GM12878 (cell line): ENCODE measurements around the gene ATP5F1D. TPM values are rescaled to one million over a fixed set of nuclear protein-coding genes. Genes with fewer than 3 reads are reported as not detected.

Experiments
- HDGF ChIP-seq: fragments of 450-650 bp; IDR thresholded peaks from 2 replicates; pipeline ENCODE4 v1.6.1; 2016; ENCODE audit warnings: antibody characterized with exemption
- LARP7 ChIP-seq: fragments of 450-650 bp; IDR thresholded peaks from 2 replicates; pipeline ENCODE4 v1.6.1; 2017; ENCODE audit warnings: mild to moderate bottlenecking
- MTA2 ChIP-seq: fragments of 450-650 bp; IDR thresholded peaks from 2 replicates; pipeline ENCODE4 v1.6.1; 2016; ENCODE audit warnings: low read depth, mild to moderate bottlenecking, moderate library complexity
- RCOR1 ChIP-seq: conservative IDR thresholded peaks from 2 replicates; pipeline ENCODE4 v1.6.1; 2012; ENCODE audit warnings: low read depth, low read length, improper control_type of control experiment
- RELA ChIP-seq: fragments of 450-650 bp; IDR thresholded peaks from 2 replicates; pipeline ENCODE4 v1.8.0; 2014; ENCODE audit warnings: borderline replicate concordance; ENCODE audit not compliant: partially characterized antibody
- SREBF1 ChIP-seq: IDR thresholded peaks from 2 replicates; pipeline ENCODE4 v1.6.1; 2012; ENCODE audit warnings: mild to moderate bottlenecking, low read length
- ZZZ3 ChIP-seq: IDR thresholded peaks from 2 replicates; pipeline ENCODE4 v1.6.1; 2011; ENCODE audit warnings: low read depth; ENCODE audit not compliant: control insufficient read depth, insufficient read length
- polyA plus RNA-seq, 11 experiments: library from polyadenylated mRNA; depleted of rRNA in 4 of 11; unstranded in 6 of 11; stranded (reverse) in 5 of 11; fragments of >200 nt; fragmentation: Nextera tagmentation in 4 of 11; fragmentation: Illumina TruSeq in 1 of 11; extraction: Ambion mirVana in 4 of 11; extraction: Trizol in 1 of 11; gene quantifications; 1 replicate in 1 of 11; 2 replicates in 10 of 11; pipeline versions ENCODE4 v1.2.1 to v1.2.3, GENCODE V29; 2011 to 2016; ENCODE audit warnings: inconsistent platforms in 2 of 11, missing spikeins in 2 of 11, low read depth in 1 of 11
- total RNA-seq, 4 experiments: library from RNA; depleted of rRNA in 3 of 4; stranded (reverse); fragments of >200 nt in 3 of 4; fragmentation: Illumina TruSeq in 1 of 4; extraction: Trizol in 1 of 4; gene quantifications; 2 replicates each; pipeline versions ENCODE4 v1.2.1 to v1.2.3, GENCODE V29; 2013 to 2021
- TF ChIP-seq, protein P1 (sequence below): IDR thresholded peaks from 2 replicates; pipeline ENCODE4 v1.6.1; 2012; ENCODE audit warnings: low read length, inconsistent platforms
- TF ChIP-seq, protein P2 (sequence below): fragments of 450-650 bp; IDR thresholded peaks from 2 replicates; pipeline ENCODE4 v1.6.1; 2018; ENCODE audit warnings: borderline replicate concordance, mild to moderate bottlenecking; ENCODE audit not compliant: partially characterized antibody

Gene ATP5F1D
- total and polyA plus RNA-seq, 10 of the 15 experiments (the other 5 are each of a cell fraction or from before 2014, with no cell fraction given), result 7.2 to 357 (median 49.5) TPM

DNA sequence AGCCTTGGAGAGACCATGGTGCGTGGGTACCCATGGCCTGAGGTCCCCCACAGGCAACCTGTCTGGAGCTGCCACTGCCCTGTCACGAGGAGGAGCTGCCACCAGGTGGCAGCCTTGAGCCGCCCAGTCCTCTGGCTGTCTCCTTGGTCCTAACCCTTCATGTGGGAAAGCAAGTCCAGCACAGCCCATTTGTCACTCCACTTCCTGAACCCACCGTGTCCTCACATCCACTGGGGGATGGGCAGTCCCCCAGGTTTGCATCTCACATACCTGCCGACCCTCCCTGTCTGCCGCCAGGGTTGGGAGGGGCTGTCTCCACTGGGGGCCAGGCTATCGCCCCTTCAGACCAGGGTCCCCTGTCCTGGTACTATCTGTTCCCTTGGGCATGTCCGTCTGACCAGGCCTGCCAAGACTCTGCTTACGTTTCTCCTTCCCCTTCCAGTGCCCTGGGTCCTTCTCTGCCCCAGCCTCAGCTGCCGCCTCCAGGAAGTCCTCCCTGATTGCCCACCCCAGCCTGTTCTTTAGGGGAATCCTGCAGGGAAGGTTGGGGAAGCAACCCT lies 38.3 kb downstream of the ATP5F1D start (continued):
- no peak for TF ChIP-seq MTA2
- no peak for TF ChIP-seq ZZZ3
- TF ChIP-seq, protein P1, sequence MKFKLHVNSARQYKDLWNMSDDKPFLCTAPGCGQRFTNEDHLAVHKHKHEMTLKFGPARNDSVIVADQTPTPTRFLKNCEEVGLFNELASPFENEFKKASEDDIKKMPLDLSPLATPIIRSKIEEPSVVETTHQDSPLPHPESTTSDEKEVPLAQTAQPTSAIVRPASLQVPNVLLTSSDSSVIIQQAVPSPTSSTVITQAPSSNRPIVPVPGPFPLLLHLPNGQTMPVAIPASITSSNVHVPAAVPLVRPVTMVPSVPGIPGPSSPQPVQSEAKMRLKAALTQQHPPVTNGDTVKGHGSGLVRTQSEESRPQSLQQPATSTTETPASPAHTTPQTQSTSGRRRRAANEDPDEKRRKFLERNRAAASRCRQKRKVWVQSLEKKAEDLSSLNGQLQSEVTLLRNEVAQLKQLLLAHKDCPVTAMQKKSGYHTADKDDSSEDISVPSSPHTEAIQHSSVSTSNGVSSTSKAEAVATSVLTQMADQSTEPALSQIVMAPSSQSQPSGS, result no peak
- TF ChIP-seq HDGF, result peak; percentile 79
- TF ChIP-seq, protein P2, sequence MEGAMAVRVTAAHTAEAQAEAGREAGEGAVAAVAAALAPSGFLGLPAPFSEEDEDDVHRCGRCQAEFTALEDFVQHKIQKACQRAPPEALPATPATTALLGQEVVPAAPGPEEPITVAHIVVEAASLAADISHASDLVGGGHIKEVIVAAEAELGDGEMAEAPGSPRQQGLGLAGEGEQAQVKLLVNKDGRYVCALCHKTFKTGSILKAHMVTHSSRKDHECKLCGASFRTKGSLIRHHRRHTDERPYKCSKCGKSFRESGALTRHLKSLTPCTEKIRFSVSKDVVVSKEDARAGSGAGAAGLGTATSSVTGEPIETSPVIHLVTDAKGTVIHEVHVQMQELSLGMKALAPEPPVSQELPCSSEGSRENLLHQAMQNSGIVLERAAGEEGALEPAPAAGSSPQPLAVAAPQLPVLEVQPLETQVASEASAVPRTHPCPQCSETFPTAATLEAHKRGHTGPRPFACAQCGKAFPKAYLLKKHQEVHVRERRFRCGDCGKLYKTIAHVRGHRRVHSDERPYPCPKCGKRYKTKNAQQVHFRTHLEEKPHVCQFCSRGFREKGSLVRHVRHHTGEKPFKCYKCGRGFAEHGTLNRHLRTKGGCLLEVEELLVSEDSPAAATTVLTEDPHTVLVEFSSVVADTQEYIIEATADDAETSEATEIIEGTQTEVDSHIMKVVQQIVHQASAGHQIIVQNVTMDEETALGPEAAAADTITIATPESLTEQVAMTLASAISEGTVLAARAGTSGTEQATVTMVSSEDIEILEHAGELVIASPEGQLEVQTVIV, result no peak
- no peak for TF ChIP-seq RCOR1
- no peak for TF ChIP-seq RELA
- TF ChIP-seq LARP7, result peak; percentile 52; the same call in 1 of the 2 replicates
- TF ChIP-seq SREBF1, result no peak
